GM06990 (cell line): ENCODE results near the gene MSH3.
"Not testable (repeated sequence)": the region's sequence is repeated elsewhere in the genome, so short reads cannot be mapped to it uniquely, and the experiment has no call there.

Experiments
- DNase-seq: peaks from one replicate; pipeline ENCODE4 v3.0.0-alpha.2; 2011; ENCODE audit not compliant: insufficient read length; ENCODE audit errors: extremely low read depth
- H3K27me3 ChIP-seq: replicated peaks from 2 replicates; pipeline ENCODE4 v1.6.0; 2011; ENCODE audit warnings: low read length; ENCODE audit not compliant: control insufficient read depth, insufficient read depth
- H3K36me3 ChIP-seq: 2 replicates; pipeline ENCODE4 v1.5.1; 2011; ENCODE audit warnings: low read length; ENCODE audit not compliant: control insufficient read depth, insufficient read depth
- H3K4me3 ChIP-seq: replicated peaks from 2 replicates; pipeline ENCODE4 v1.5.1; 2011; ENCODE audit warnings: low read depth, mild to moderate bottlenecking, control low read depth, low read length
- TF ChIP-seq, protein P1 (sequence below): IDR thresholded peaks from 2 replicates; pipeline ENCODE4 v1.5.1; 2011; ENCODE audit warnings: low read length, control low read depth, mild to moderate bottlenecking, inconsistent platforms; ENCODE audit not compliant: insufficient read depth, poor library complexity, severe bottlenecking

The MSH3 gene

DNA sequence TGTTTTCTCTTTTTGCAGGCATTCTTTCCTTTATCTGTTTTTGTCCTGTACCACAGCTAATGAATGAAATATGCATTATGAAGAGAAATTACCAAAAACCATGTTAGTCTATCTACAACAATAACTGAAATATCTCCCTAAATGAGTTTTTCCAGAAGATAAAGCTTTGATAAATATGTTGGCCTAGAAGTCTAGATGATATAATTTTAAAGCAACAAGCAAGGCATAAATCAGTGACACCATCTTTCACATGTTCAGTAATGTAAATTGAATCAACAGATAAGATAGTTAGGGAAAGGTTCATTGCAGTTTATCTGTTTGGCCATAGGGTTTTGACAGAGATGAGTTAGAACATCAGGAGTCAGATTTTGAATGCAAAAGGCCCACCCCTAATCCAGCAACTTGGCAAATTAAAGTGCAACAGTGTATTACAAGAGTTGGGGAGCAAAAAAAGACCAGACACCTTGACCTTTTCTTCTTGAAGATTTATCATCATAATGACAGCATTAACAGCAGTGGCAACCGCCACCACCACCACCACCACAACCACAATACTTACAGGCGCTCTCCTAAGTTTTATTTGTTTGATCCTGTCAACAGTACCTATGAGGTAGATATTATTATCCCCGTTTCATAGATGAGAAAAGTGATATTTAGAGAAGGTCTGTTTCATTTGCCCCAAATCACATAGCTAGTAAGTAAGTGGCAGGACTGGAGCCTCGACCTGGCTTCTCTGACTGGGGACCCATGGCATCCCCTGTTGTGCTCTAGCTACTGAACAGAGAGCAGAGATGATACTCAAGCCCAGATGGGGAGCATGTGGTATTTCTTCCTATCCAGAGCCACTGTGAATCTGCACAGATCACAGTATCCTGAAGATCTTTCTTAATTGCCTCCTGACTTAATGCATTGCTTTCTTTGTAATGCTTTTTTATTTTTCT lies 123.2 kb downstream of the MSH3 start:
- no peak overlapping the region for H3K4me3 ChIP-seq
- TF ChIP-seq, protein P1, sequence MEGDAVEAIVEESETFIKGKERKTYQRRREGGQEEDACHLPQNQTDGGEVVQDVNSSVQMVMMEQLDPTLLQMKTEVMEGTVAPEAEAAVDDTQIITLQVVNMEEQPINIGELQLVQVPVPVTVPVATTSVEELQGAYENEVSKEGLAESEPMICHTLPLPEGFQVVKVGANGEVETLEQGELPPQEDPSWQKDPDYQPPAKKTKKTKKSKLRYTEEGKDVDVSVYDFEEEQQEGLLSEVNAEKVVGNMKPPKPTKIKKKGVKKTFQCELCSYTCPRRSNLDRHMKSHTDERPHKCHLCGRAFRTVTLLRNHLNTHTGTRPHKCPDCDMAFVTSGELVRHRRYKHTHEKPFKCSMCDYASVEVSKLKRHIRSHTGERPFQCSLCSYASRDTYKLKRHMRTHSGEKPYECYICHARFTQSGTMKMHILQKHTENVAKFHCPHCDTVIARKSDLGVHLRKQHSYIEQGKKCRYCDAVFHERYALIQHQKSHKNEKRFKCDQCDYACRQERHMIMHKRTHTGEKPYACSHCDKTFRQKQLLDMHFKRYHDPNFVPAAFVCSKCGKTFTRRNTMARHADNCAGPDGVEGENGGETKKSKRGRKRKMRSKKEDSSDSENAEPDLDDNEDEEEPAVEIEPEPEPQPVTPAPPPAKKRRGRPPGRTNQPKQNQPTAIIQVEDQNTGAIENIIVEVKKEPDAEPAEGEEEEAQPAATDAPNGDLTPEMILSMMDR = no peak
- no peak for DNase-seq
- no peaks in the 10 kb centered on the region for H3K27me3 ChIP-seq
- no peaks in the 10 kb centered on the region; the same call in 1 of the 2 replicates for H3K36me3 ChIP-seq

DNA sequence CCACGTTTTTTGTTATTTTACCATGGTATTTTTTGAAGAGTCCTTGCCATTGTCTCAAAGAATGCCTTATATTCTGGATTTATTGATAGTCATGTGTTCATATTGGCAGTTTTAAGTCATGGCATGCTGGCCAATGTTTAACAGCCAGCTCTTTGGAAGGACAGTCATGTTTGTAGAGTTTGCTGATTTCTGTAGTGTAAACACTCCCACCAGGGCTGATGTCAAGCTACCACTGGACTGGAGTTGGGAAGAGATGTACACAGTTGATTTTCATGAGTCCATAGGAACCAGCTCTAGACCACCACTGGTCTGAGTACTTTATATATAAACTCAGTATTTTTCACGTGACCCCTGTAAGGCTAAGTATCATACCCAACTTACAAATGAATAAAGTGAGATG lies 125.6 kb downstream of the MSH3 start:
- Histone ChIP-seq H3K36me3 (no peaks in the 10 kb centered on the region; the same call in 1 of the 2 replicates), H3K27me3 (no peaks in the 10 kb centered on the region), H3K4me3 (no peak overlapping the region)
- DNase-seq = no peak
- TF ChIP-seq, protein P1 = no peak

DNA sequence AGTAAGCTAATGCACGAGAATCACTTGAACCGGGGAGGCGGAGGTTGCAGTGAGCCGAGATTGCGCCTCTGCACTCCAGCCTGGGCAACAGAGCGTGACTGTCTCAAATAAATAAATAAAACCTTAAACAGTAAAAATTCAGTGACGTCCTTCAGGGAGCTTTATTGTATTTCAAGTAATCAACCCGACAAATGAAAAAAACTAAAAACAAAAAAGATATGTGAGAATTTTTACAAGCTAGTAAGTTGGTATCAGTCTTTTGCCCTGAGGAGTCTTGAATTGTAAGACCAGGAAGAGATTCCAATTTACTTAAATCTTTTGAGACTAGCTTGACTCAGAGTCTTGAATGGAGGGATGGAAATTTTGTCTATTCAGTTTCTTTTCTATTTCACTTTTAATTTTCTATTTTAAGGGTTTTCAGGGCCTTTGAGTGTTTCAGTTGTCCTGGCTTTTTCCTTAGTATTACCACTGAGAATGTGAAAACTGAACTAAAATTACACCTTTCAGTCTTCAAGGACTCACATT lies 126.4 kb downstream of the MSH3 start:
- TF ChIP-seq, protein P1 = no peak
- DNase-seq = no peak
- H3K27me3 ChIP-seq = no peaks in the 10 kb centered on the region
- no peaks in the 10 kb centered on the region; the same call in 1 of the 2 replicates for H3K36me3 ChIP-seq
- no peak overlapping the region for H3K4me3 ChIP-seq

DNA sequence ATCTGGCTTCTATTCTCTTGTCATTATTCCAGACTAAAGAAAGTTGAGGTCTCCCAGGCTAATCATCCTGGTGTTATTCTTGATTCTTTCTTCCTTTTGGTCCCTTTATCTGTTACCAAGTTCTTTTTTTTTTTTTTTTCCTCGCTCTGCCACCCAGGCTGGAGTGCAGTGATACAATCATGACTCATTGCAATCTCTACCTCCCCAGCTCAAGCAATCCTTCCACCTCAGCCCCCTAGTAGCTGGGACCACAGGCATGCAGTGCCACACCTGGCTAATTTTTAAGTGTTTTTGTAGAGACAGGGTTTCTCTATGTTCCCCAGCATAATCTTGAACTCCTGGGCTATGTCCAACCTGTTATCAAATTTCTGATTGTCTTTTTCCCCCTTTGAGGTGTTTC lies 126.9 kb downstream of the MSH3 start:
- no peaks in the 10 kb centered on the region for H3K27me3 ChIP-seq
- no peak overlapping the region for H3K4me3 ChIP-seq
- H3K36me3 ChIP-seq = no peaks in the 10 kb centered on the region; the same call in 1 of the 2 replicates
- TF ChIP-seq, protein P1 = no peak
- DNase-seq = no peak

DNA sequence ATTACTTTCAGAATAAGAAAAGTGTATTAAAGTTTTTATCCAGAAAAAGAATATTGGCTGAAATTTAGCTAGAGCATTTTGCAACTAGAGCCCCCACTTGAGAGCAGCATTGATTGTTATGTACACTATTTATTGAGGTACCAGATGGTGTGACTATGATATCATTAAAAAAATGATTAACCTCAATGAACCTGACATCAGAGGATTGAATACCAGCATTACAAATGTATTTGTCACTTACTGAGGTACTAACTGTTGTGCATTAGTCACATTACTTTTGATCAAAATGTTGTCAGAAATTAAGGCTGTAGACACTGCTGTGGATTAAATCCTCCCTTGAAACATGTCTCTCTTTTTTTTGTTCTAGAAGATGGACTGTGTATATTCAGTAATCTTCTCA lies 128.2 kb downstream of the MSH3 start:
- no peak for DNase-seq
- Histone ChIP-seq H3K27me3 (no peaks in the 10 kb centered on the region), H3K36me3 (no peaks in the 10 kb centered on the region; the same call in 1 of the 2 replicates), H3K4me3 (no peak overlapping the region)
- TF ChIP-seq, protein P1 = no peak

DNA sequence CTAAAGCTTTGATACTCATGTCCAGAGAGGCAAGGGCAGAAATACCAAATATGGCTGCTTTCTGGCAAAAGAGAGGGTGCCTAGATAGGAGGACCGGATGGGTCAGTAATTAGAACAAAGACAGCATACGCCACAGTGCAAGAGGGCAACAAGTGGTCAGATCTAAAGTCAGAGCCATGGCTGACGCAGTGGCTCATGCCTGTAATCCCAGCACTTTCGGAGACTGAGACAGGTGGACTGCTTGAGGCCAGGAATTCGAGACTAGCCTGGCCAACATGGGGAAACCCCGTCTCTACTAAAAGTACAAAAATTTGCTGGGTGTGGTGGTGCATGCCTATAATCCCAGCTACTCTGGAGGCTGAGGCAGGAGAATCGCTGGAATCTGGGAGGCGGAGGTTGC lies 129.3 kb downstream of the MSH3 start:
- not testable (repeated sequence) for H3K36me3 ChIP-seq, DNase-seq, H3K4me3 ChIP-seq, H3K27me3 ChIP-seq
